HL-60 (cell line): Measurements from ENCODE around the gene ATP2A2.
A peak's percentile ranks its signal among the peaks of the same experiment; 100 is the strongest.
"Not testable (repeated sequence)": the region's sequence is repeated elsewhere in the genome, so short reads cannot be mapped to it uniquely, and the experiment has no call there.

ENCODE experiments used
- DNase-seq, 2 experiments: peaks; one replicate each; pipeline ENCODE4 v3.0.0-alpha.2; 2010 to 2020; ENCODE audit warnings: low read depth in 1 of 2, low spot score in 1 of 2
- H3K27ac ChIP-seq: fragments of 250-450 bp; sonication (Bioruptor Pico); replicated peaks from 2 replicates; pipeline ENCODE4 v1.5.1; 2020; ENCODE audit warnings: mild to moderate bottlenecking, moderate library complexity
- H3K27me3 ChIP-seq: fragments of 250-450 bp; sonication (Bioruptor Pico); 2 replicates; pipeline ENCODE4 v1.5.1; 2021; ENCODE audit warnings: mild to moderate bottlenecking, moderate library complexity; ENCODE audit not compliant: insufficient read depth, poor library complexity, severe bottlenecking
- H3K4me3 ChIP-seq: replicated peaks from 2 replicates; pipeline ENCODE4 v1.5.1; 2011; ENCODE audit warnings: mild to moderate bottlenecking, control low read depth, low read length; ENCODE audit not compliant: insufficient read depth
- CTCF ChIP-seq: IDR thresholded peaks from one replicate; pipeline ENCODE4 v1.5.1; 2011; ENCODE audit warnings: low read length, control low read depth, inconsistent platforms; ENCODE audit not compliant: insufficient read depth
- GABPA ChIP-seq: IDR thresholded peaks from 2 replicates; pipeline ENCODE4 v1.6.1; 2012; ENCODE audit warnings: low read depth
- POLR2AphosphoS5 ChIP-seq: IDR thresholded peaks from 2 replicates; pipeline ENCODE4 v1.6.1; 2012; ENCODE audit warnings: low read depth
- REST ChIP-seq: IDR thresholded peaks from 2 replicates; pipeline ENCODE4 v1.6.1; 2012; ENCODE audit warnings: low read depth; ENCODE audit not compliant: insufficient replicate concordance
- SPI1 ChIP-seq: IDR thresholded peaks from 2 replicates; pipeline ENCODE4 v1.6.1; 2012; ENCODE audit warnings: low read depth, mild to moderate bottlenecking, borderline replicate concordance

Gene ATP2A2

GRCh38 chr12:110373425-110373824, 92.4 kb downstream of the ATP2A2 start:
- no peak for DNase-seq
- H3K27me3 ChIP-seq, result no peaks in the 10 kb centered on the region
- TF ChIP-seq REST (no peak), POLR2AphosphoS5 (no peak), GABPA (no peak), CTCF (no peak), SPI1 (no peak)
- no peak overlapping the region for H3K27ac ChIP-seq
- no peak overlapping the region for H3K4me3 ChIP-seq

GRCh38 chr12:110373962-110374611, 93.0 kb downstream of the ATP2A2 start:
- Histone ChIP-seq H3K27ac (no peak overlapping the region), H3K27me3 (no peaks in the 10 kb centered on the region), H3K4me3 (no peak overlapping the region)
- no peak for DNase-seq
- TF ChIP-seq CTCF (no peak), SPI1 (no peak), POLR2AphosphoS5 (no peak), REST (no peak), GABPA (no peak)

GRCh38 chr12:110378131-110378790, 97.2 kb downstream of the ATP2A2 start:
- DNase-seq, result peak in 1 of 2 experiments; percentile 32
- H3K27me3 ChIP-seq, H3K4me3 ChIP-seq: not testable (repeated sequence)
- peak overlapping the region; percentile 40 for H3K27ac ChIP-seq

- TF ChIP-seq SPI1 (no peak), REST (no peak), CTCF (no peak)
- H3K27me3 ChIP-seq, result no peaks in the 10 kb centered on the region
- no peak for DNase-seq
- no peak overlapping the region for H3K4me3 ChIP-seq
- H3K27ac ChIP-seq, result peak overlapping the region; percentile 40; the same call in 1 of the 2 replicates
Observed at GRCh38 chr12:110379197-110379596, 98.2 kb downstream of the ATP2A2 start.
